GM18508 (cell line): ENCODE results near the gene LARGE1.

Experiments
- ATAC-seq: cut with Tn5 transposase; IDR thresholded peaks from one replicate; pipeline ENCODE4 v1.9.1; 2021; ENCODE audit warnings: moderate number of reproducible peaks; ENCODE audit not compliant: insufficient read depth, unreplicated experiment

LARGE1 gene

DNA sequence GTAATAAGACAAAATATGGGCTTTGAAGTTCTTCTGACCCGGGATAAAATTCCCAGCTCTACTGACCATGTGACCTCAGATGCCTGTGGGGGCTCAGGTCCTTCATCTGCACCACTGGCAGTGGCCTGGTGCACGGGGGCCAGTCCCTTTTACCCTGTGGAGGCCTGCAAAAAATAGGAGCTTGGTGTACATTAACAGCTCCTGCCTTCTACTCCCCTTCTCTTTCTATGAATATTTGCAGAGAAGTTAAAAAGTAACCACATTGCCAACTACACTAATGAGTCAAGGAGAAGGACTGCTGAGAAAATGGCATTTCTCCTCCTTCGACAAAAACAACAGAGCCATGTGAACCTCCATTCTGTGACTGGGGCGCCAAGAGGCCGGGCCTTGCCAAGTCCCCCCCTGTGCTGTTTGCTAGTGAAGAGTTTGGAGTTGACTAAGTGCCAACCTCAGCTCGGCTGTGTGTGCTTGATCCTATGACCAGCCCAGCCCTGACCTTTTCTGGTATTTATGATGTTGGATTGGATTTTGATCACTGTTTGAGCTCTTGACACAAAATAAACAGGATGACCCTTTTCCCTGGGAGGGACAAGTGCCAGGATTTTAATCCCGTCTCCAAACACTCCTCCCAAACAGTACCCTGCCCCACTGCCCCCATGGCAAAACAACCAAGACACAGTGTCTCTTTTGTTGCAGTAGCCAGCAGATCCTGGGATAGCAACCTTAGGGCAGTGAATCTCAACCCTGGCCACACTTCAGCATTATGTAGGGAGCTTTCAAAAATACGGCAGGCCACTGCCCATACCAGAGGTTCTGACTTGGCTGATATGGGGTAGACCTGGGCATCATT, 380.1 kb downstream of the LARGE1 start:
- ATAC-seq: no peak

DNA sequence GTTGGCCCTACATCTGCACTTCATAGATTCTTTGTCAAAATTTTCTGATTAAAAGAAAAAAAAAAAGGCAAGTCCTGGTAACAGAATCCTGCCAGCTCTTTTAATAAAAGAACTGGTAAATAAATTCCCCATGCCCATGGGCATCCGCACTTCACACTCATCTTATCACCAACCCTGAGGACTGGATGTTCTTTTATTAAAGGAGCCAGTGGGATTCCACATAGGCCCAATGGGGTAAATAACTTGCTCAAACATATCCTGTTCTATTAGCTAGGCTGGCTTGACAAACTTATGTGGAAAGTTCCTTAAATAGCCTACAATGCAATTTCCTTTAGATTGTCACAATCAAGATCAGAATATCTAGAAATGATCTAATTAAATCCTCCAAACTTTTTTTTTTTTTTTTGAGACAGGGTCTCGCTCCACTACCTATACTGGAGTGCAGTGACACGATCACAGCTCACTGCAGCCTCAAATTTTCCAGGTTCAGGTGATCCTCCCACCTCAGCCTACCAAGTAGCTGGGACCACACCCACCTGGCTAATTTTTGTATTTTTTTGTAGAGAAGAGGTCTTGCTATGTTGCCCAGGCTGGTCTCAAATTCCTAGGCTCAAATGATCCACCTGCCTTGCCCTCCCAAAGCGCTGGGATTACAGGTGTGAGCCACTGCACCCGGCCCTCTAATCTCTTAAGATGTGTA, 380.9 kb downstream of the LARGE1 start:
- no peak for ATAC-seq

DNA sequence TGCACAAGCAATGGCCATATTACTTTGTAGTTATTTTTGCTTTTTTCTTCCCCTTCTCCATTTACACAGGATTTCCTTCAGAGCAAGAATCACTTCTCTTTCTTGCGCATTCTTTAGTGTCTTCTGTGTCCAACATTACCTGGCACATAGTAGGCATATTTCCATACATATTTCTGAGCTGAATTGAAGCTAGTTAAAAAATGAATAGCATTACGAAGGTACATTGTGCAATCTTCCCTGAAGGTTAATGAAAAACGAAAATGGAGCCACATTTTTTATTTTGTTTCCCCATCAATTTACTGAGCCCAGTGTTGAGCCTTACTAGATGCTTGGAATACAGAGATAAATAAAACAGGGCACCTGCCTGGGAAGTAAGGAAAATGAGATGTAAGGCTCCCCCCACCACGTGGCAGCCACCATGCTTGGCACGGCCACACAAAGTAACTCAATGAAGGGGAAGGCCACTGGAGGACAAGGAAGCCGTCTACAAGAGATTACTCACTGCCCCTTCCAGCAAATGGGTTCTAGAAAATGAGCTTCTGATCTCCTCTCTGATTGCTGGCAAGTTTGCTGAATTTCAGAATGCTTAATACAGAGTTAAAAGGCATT, 381.9 kb downstream of the LARGE1 start:
- ATAC-seq: no peak

DNA sequence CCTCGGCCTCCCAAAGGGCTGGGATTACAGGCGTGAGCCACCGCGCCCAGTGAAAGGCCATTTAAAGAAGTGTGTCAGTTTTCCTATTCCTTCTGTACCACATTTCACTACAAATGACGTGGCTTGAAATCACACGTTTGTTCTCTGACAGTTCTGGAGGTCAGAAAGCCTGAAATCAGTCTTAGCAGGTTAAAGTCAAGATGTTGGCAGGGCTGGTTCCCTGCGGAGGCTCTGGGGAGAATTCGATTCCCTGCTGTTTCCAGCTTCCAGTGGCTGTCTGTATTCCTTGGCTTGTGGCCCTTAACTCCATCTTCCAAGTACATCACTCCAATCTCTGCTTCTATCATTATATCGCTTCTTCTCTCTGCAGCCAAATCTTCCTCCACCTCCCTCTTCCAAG, 383.2 kb downstream of the LARGE1 start:
- ATAC-seq: no peak

DNA sequence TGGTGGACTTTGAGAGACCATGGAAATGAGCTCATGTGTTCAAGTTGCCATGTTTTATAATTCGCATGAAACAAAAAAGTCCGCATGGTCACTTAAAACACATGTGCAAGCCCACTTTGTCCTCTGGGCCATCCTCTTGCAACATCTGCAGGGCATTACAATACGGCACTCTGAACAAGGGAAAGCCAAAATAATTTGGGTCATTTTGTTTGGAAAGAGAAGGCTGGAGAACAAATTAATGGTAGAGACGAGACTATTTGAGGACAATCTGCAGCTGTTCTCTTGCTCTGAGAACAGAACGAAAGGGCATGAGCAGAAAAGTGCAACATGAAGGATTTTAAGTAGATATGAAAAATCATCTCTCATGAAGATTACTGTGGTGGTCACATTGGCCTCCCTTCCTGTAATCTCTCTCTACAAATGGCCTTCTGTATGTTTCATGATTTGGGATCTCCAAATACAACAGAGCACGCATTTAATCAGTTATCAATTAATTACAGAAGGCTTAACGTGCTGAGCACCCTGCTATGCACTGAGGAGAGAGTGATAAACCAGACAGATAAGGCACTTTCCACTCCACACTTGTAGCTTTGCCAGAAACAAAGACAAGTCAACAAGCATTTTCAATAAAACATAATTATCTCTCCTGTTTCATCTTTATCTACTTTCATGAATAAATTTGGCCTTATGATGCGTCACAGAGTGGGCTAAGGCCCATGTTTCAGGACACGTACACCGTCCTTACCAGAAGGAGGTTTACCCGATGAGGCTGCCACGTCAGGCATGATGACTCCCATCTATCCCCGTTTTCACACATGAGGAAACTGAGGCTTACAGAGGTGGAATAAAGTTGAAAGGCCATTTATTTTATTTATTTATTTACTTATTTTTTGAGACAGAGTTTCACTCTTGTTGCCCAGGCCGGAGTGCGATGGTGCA, 384.1 kb downstream of the LARGE1 start:
- no peak for ATAC-seq

DNA sequence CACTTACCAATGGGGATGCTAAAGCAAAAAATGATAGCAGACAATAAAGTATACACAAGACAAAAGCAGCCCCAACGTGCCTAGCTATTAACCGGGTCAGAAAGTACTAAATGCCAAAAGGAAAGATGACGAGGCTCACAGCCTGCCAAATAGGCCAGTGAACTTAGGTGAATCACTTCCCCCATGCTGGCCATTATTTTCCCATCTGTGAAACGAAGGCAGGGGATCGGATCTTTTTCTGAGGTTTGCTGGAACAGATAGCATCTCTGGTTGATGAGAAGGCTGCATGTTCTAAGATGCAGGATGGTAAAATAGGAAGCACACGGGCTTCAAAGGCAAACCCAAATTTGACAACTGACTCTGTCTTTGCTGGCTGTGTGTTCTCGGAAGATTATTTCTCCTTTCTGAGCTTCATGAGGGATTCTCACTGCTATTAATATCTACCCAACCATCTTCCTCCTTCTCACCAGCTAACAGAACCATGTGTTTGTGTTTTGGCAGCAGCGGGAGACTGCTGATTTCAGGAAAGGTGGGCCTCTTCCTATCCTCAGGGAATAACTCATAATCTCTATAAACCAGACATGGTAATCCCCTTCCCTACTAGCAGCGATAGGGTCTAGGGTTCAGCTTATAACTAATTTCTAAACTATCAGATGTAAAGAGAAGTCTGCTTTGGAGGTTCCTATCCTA, 390.7 kb downstream of the LARGE1 start:
- ATAC-seq: no peak

DNA sequence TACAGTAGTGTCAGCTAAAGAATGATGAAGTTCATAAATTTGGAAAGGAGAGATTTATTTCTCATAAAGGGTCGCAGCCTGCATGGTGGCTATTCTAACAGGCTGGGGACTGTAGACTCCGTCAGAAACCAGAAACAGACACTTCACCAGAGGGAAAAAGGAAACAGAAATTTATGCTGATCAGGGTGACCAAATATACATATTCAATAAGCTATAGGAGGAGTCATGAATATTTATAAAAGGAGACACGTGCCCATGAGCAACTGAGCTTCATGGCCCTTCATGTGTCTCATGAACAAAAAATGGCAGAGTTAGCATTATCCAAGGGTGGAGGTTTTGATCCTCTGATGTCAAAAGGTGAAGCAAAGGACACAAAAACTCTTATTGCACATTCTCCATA, 392.1 kb downstream of the LARGE1 start:
- no peak for ATAC-seq

DNA sequence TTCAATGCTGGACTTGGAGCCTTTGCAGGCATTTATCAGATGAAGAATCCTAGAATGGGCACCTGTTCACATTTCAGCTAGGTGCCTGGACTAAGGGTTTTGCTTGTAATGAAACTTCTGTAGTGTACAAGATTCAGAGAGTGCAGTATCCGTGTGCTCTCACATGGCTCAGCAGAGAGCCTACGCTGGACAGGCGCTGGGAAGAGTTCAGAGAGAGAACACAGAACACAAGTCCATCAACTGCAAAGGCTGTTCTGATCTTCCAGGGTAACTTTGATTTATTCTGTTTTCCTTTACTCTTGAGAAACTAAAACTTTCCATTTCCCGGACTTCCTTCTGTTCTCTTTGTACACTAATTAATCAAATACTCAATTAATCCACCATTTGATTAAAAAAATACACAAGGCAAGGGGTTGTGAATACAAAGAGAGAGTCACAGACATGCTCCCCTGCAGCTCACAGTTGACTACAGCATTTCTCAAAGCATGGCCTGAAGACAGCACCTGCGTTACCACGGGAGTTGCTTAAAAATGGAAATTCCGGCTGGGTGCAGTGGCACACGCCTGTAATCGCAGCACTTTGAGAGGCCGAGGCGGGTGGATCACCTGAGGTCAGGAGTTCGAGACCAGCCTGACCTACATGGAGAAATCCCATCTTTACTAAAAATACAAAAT, 393.7 kb downstream of the LARGE1 start:
- ATAC-seq: no peak

DNA sequence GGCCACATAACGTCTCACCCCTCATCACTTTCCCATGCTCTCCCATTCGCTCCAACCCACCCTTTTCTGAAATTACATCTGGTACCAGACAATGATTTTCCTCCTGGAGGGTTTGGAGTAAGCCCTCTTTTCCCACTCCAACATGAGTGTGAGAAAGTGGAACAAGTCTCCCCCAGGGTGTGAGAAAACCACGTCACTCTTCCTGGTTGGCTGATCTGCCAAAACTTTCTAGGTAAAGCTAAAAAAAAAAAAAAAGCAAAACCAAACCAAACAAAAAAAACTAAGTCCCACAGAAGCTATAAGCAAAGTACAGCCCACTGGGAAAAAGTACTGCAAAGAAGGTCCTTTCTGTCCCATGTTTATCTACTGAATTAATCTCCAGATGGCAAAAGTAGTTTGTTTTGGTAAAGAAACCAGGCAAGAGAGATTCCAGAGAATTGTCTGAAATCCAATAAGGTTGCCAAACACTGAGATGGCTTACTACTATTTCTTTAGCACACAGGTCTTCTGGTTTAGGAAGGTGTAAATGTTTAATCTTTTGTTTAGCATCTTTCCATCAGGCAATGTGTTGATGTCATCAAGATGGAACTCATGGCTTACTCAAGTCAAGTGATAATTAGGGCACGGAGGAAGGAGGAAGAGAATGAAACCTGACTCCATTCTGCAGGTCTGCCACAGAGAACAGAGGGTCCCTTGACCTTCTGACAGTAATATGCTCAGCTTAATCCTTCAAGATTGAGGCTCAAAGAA, 395.6 kb downstream of the LARGE1 start:
- no peak for ATAC-seq

DNA sequence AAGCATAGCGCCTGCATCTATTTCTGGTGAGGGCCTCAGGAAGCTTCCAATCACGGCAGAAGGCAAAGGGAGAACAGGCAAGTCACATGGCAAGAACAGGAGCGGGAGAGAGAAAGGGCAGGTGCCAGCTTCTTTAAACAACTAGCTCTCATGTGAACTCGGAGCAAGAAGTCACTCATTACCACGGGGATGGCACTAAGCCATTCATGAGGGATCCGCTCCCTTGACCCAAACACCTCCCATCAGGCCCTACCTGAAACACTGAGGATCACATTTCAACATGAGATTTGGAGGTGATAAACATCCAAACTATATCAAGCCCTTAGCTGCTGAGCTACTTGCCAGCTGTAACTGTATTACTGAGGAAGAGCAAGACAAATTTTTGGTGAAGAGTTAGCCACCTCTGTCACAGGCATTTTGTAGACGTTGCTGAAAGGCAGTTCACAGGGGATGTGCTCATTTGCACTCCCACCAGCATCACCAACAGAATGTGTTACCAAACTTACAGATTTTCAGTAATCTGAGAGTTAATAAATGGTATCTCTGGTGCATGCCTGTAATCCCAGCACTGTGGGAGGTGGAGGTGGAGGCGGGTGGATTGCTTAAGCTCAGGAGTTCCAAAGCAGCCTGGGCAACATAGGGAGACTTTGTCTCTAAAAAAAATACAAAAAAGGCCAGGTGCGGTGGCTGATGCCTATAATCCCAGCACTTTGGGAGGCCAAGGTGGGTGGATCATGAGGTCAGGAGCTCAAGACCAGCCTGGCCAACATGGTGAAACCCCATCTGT, 398.2 kb downstream of the LARGE1 start:
- ATAC-seq: no peak

DNA sequence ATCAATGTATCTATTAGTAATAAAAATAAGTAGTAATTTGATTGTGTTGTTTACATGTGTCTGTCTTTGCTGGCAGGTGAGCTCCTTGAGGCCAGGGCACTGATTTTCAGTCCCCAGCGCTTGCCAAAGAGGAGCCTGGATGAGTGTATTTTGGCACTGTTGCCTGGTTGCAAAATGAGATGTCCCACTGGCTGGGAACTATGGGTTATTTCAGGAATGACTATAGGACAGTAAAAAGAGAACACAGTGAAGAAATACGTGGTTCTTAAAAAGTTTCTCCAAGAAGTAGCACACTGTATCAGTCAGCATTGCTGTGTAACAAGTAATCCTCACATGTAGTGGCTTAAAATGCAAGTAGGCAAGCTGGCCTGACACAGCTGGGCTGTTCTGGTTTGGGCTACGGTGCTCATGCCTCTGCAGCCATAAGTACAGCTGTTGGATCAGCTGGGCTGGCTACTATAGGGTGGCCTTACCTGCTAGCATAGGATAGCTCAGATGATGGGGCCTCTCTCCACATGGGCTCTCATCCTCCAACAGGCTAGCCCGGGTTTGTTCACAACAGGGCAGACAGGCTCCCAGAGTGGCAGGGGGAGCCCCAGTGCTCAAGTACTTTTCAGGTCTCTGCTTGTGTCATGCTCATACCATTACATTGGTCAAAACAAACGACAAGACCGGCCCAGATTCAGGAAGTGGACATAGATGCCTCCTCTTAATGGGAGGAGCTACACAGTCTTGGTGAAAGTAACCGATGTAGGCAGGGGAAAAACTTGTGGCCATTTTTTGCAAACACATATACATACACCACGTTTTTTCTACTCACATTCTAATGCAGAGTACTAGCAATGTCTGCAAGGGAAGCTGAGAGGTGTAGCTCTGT, 399.1 kb downstream of the LARGE1 start:
- no peak for ATAC-seq

DNA sequence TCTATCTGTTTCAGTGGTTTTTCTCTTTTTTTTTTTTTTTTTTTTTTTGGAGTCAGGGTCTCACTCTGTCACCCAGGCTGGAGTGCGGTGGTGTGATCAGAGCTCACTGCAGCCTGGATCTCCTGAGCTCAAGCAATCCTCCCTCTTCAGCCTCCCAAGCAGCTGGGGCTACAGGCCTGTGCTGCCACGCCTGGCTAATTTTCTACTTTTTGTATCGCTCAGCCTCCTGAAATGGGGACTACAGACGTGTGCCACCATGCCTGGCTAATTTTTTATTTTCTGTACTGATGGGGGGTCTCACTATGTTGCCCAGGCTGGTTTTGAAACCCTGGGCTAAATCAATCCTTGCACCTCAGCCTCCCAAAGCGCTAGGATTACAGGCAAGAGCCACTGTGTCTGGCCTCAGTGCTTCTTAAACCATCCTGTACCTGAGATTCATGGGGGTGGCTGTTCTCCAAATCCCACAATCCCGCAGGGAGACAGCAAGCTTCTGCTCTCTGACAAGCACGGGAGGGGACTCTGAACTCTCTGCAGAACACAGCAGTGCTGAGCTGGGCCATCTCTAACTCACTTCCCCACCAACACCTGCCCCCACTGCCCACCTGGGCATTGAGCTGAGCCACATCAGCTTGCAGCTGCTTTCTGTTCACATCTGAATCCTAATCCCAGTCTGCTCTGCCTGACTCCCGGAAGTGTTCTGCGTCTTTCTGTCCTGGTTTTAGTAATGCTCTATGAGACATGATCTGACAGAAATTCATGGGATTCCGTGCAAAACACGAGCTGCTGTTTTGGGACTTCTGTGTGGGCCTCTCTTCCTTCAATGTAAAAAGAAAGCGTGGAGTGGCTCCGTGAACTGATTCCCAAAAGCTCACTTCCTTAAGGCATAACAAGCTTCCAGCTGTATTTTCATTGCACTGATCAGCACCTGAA, 400.0 kb downstream of the LARGE1 start:
- no peak for ATAC-seq

DNA sequence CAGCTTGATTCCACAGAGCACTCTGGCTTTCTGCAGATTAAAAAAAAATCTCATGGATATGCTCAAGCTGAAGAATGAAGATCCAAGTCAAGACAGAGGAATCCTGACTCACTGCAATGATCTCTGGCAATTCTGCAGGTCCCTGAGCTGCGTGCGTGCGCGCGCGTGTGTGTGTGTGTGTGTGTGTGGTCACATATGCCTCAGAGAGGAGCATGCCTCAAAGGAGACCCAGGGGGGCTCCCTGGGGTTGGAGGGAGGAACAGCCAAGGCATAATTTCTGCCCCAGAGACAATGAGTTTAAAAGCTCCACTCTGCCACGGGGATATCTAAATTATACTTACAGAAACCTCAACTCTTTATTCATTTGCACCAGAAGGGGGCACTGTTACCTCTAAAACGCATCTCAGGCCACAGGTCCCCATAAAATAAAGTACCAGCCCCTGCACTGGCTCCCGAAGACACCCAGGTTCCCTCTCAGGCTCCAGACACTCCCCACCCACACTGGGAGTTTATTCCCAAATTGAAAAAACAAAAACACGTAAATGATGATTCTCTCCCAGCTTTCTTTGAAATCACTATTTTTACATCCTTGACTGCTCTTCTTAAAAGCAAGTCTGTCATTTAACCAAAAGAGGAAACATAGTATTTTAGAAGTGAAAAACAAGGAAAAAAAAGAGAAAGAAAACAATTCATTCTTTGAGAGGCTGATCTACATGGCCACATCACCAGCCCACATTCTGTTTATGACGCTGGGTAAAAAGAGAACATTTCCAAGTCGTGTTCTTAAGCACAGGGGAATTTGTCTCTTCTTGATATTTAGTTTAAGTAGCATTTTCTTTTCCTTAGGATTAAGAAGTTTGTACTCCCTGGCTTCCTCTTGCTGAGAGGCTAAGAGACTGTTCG, 401.0 kb downstream of the LARGE1 start:
- ATAC-seq: no peak

DNA sequence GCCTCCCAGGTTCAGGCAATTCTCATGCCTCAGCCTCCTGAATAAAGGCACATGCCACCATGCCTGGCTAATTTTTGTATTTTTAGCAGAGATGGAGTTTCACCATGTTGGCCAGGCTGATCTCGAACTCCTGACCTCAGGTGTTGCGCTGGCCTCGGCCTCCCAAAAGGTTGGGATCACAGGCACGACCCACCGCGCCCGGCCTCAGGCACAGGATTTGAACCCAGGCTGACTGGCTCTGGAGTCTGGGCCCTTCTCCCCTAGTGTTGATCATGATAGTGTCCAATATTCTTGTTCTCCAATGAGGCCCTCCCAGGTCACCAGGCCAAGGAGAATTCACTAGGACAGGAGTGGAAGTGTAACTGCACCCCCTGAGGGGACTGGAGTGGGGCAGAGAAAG, 401.9 kb downstream of the LARGE1 start:
- ATAC-seq: no peak

DNA sequence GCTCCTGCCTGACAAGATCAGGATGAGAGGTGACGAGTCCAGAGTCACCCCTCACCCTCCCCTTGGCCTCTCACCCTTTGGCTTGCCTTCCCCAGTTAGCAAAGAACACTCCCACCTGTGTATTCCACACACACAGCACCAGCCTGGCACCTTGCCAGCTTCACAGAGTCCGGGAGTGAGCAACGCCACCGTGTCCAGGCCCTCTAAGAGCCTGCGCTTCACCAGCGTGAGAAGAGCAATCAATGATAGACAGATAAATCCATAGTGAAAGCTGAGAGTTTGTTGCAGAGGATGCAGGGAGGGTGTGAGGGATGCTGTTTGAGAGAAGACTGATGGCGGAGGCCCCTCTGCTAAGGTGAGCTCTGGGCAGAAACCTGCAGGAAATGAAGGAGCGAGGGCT, 404.5 kb downstream of the LARGE1 start:
- no peak for ATAC-seq
